H1 (cell line): ENCODE results near the gene HHAT. TPM values are rescaled to one million over a fixed set of nuclear protein-coding genes. Genes with fewer than 3 reads are reported as not detected.

ENCODE experiments used
- ATF2 ChIP-seq: IDR thresholded peaks from 2 replicates; pipeline ENCODE4 v1.6.1; 2012; ENCODE audit warnings: low read length, inconsistent platforms
- BCL11A ChIP-seq, 2 experiments: IDR thresholded peaks; one replicate each; pipeline ENCODE4 v1.6.1; 2011; ENCODE audit warnings: low read depth in 2 of 2, low read length in 2 of 2, mild to moderate bottlenecking in 2 of 2
- CEBPB ChIP-seq: IDR thresholded peaks from 2 replicates; pipeline ENCODE4 v1.6.1; 2012; ENCODE audit warnings: low read depth, low read length
- NANOG ChIP-seq: IDR thresholded peaks from 2 replicates; pipeline ENCODE4 v1.6.1; 2011; ENCODE audit warnings: low read length, low read depth, mild to moderate bottlenecking, inconsistent platforms; ENCODE audit not compliant: insufficient read depth, poor library complexity, severe bottlenecking
- RFX5 ChIP-seq: IDR thresholded peaks from 2 replicates; pipeline ENCODE4 v1.6.1; 2011; ENCODE audit warnings: low read depth, low read length, improper control_type of control experiment, borderline replicate concordance
- polyA plus RNA-seq, 7 experiments: library from polyadenylated mRNA; depleted of rRNA in 3 of 7; stranded (reverse) in 5 of 7; unstranded in 2 of 7; fragments of >200 nt in 5 of 7; fragments of 200-250 nt in 2 of 7; gene quantifications; 1 replicate in 5 of 7; 2 replicates in 1 of 7; 4 replicates in 1 of 7; pipeline versions ENCODE4 v1.2.1 to v1.2.3, GENCODE V29; 2011 to 2013; ENCODE audit warnings: missing spikeins in 2 of 7, mixed read lengths in 2 of 7
- total RNA-seq: library from RNA; stranded (reverse); fragmentation: NEBNext Ultra II Directional; extraction: Animal tissue kit (Norgen Biotek cat#: 25700); gene quantifications from 2 replicates; pipeline ENCODE4 v1.2.1, GENCODE V29; 2021

HHAT gene
- total and polyA plus RNA-seq, 2 of the 8 experiments (the other 6 are each of a cell fraction or from before 2014, with no cell fraction given): 0.15 to 0.51 TPM

- TF ChIP-seq ATF2 (no peak), CEBPB (no peak), BCL11A (IDR thresholded peaks at IDR 0.05; ENCODE audit: low read depth in 2 of 2, low read length in 2 of 2) (no peak), NANOG (no peak), RFX5 (no peak)
Observed at GRCh38 chr1:210662291-210663050, 333.8 kb downstream of the HHAT start (continued).
